ENCODE data around the gene CD163L1. TPM values are rescaled to one million over a fixed set of nuclear protein-coding genes. Genes with fewer than 3 reads are reported as not detected.

The CD163L1 gene
- total RNA-seq, 1 experiment from 2014 or later: 27.0 TPM

DNA sequence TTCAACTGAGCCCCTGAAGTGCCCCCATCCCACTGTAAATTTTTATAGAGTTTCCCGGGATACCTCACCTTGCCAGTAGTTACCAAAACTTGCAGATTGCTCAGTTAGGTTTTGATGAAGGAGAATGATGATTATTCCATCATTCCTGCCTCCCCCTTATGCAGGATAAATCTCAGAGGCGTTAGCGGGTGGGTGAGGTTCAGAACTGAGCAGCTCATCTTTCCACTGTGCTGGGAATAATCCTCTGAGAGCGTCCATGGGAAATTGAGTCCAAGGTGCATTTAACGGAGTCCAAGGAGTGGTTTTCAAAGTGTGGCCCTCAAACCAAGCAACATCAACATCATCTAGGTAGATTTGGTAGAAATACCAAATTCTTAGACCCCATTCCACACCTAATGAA, 121.4 kb downstream of the CD163L1 start:
- Histone ChIP-seq H4K20me1 (ENCODE audit: insufficient read depth) (no peaks in the 10 kb centered on the region), H3K27ac (ENCODE audit: low read depth, low read length) (no peak overlapping the region), H3K4me1 (ENCODE audit: control insufficient read depth in 1 of 2, insufficient read depth in 2 of 2, low read length in 2 of 2) (no peaks in the 10 kb centered on the region), H3K27me3 (ENCODE audit: insufficient read depth, low read length) (no peaks in the 10 kb centered on the region), H3K9me3 (ENCODE audit: control insufficient read depth in 1 of 2, insufficient read depth in 1 of 2, low read depth in 1 of 2, low read length in 2 of 2) (no peaks in the 10 kb centered on the region), H3K9ac (ENCODE audit: low read length) (no peak overlapping the region), H3K79me2 (ENCODE audit: insufficient read depth, low read length) (no peaks in the 10 kb centered on the region), H2AFZ (ENCODE audit: low read depth, low read length, poor library complexity, severe bottlenecking) (no peak overlapping the region), H3K4me3 (replicated peaks in 1 of 2; ENCODE audit: low read depth in 1 of 2, low read length in 2 of 2) (no peak overlapping the region), H3K36me3 (ENCODE audit: control insufficient read depth in 1 of 2, insufficient read depth in 2 of 2, low read length in 2 of 2) (no peaks in the 10 kb centered on the region), H3K4me2 (ENCODE audit: low read length) (no peak overlapping the region), H3K9me2 (ENCODE audit: insufficient read depth) (no peaks in the 10 kb centered on the region)
- CTCF ChIA-PET: no interaction called here
- ATAC-seq: no peak
- DNase-seq (ENCODE audit: low read depth, low spot score): no peak
- no TSS peak for BruUV-seq (replicated peaks)
- POLR2A ChIA-PET: no interaction called here
- RAD21 ChIA-PET (ENCODE audit: low non-redundant PET in 1 of 2, low total read pairs in 2 of 2, uncharacterized antibody in 2 of 2, unreplicated experiment in 2 of 2): no interaction called here
- TF ChIP-seq, protein P1, sequence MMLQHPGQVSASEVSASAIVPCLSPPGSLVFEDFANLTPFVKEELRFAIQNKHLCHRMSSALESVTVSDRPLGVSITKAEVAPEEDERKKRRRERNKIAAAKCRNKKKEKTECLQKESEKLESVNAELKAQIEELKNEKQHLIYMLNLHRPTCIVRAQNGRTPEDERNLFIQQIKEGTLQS (IDR thresholded peaks at IDR 0.05): no peak
- TF ChIP-seq ELF1 (IDR thresholded peaks at IDR 0.05; ENCODE audit: borderline replicate concordance, low read depth) (no peak), RAD21 (IDR thresholded peaks at IDR 0.05; ENCODE audit: low read depth) (no peak), POLR2AphosphoS5 (IDR thresholded peaks at IDR 0.05; ENCODE audit: low read depth, low read length) (no peak), EZH2 (IDR thresholded peaks at IDR 0.05) (no peak), CBX3 (IDR thresholded peaks at IDR 0.05; ENCODE audit: low read depth) (no peak), EZH2phosphoT487 (IDR thresholded peaks at IDR 0.05; ENCODE audit: borderline replicate concordance) (no peak)
- intact Hi-C loops (cut with micrococcal nuclease): loop anchor here (5.0 kb wide), 1 partner anchor 140 kb away; no protein-coding TSS in a partner anchor

DNA sequence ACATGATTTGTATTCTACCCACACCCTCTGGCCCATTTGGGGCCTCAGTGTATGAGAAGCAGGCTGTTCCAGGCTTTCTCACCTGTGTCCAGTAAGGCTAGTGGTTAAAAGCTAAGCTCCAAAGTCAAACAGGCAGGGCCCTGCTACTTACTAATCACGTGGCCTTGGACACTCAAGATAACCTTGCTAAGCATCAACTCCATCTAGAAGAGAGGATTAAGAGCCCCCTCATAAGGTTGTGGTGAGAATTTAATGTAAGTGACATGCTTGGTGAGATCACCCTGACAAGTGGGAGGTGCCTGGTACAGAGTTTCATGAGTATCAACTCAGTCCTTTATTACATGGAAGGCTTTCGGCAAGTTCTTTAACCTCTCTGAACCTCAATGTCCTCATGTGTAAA, 122.3 kb downstream of the CD163L1 start:
- no peak for ATAC-seq
- DNase-seq (ENCODE audit: low read depth, low spot score): no peak
- Histone ChIP-seq H3K4me3 (replicated peaks in 1 of 2; ENCODE audit: low read depth in 1 of 2, low read length in 2 of 2) (no peak overlapping the region), H2AFZ (ENCODE audit: low read depth, low read length, poor library complexity, severe bottlenecking) (no peak overlapping the region), H3K9me2 (ENCODE audit: insufficient read depth) (no peaks in the 10 kb centered on the region), H3K4me1 (ENCODE audit: control insufficient read depth in 1 of 2, insufficient read depth in 2 of 2, low read length in 2 of 2) (no peaks in the 10 kb centered on the region), H3K27me3 (ENCODE audit: insufficient read depth, low read length) (no peaks in the 10 kb centered on the region), H3K79me2 (ENCODE audit: insufficient read depth, low read length) (no peaks in the 10 kb centered on the region), H3K27ac (ENCODE audit: low read depth, low read length) (no peak overlapping the region), H4K20me1 (ENCODE audit: insufficient read depth) (no peaks in the 10 kb centered on the region), H3K4me2 (ENCODE audit: low read length) (no peak overlapping the region), H3K9me3 (ENCODE audit: control insufficient read depth in 1 of 2, insufficient read depth in 1 of 2, low read depth in 1 of 2, low read length in 2 of 2) (no peaks in the 10 kb centered on the region), H3K36me3 (ENCODE audit: control insufficient read depth in 1 of 2, insufficient read depth in 2 of 2, low read length in 2 of 2) (no peaks in the 10 kb centered on the region), H3K9ac (ENCODE audit: low read length) (no peak overlapping the region)
- ChIA-PET CTCF (no interaction called here), POLR2A (no interaction called here), RAD21 (ENCODE audit: low non-redundant PET in 1 of 2, low total read pairs in 2 of 2, uncharacterized antibody in 2 of 2, unreplicated experiment in 2 of 2) (no interaction called here)
- no TSS peak for BruUV-seq (replicated peaks)
- intact Hi-C loops (cut with micrococcal nuclease): loop anchor here (5.0 kb wide), 1 partner anchor 141 kb away; no protein-coding TSS in a partner anchor
- TF ChIP-seq JUND (IDR thresholded peaks at IDR 0.05) (no peak), YY1 (IDR thresholded peaks at IDR 0.05; ENCODE audit: extremely low read depth, insufficient replicate concordance, low read depth, low read length) (no peak), POLR2AphosphoS5 (IDR thresholded peaks at IDR 0.05; ENCODE audit: low read depth, low read length) (no peak), EGR1 (IDR thresholded peaks at IDR 0.05; ENCODE audit: low read depth) (no peak), SRF (IDR thresholded peaks at IDR 0.05; ENCODE audit: low read depth) (no peak), POLR2A (IDR thresholded peaks at IDR 0.05; ENCODE audit: borderline replicate concordance, extremely low read depth, insufficient read depth, insufficient read length) (no peak), FOSL1 (IDR thresholded peaks at IDR 0.05; ENCODE audit: low read depth) (no peak)
- TF ChIP-seq, protein P2, sequence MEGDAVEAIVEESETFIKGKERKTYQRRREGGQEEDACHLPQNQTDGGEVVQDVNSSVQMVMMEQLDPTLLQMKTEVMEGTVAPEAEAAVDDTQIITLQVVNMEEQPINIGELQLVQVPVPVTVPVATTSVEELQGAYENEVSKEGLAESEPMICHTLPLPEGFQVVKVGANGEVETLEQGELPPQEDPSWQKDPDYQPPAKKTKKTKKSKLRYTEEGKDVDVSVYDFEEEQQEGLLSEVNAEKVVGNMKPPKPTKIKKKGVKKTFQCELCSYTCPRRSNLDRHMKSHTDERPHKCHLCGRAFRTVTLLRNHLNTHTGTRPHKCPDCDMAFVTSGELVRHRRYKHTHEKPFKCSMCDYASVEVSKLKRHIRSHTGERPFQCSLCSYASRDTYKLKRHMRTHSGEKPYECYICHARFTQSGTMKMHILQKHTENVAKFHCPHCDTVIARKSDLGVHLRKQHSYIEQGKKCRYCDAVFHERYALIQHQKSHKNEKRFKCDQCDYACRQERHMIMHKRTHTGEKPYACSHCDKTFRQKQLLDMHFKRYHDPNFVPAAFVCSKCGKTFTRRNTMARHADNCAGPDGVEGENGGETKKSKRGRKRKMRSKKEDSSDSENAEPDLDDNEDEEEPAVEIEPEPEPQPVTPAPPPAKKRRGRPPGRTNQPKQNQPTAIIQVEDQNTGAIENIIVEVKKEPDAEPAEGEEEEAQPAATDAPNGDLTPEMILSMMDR (IDR thresholded peaks at IDR 0.05 in 2 of 3, conservative IDR thresholded peaks at IDR 0.05 in 1 of 3; ENCODE audit: borderline replicate concordance in 1 of 3, insufficient read depth in 1 of 3, low read depth in 2 of 3, low read length in 2 of 3): no peak
- TF ChIP-seq, protein P3, sequence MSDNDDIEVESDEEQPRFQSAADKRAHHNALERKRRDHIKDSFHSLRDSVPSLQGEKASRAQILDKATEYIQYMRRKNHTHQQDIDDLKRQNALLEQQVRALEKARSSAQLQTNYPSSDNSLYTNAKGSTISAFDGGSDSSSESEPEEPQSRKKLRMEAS (IDR thresholded peaks at IDR 0.05): no peak
- TF ChIP-seq, protein P4, sequence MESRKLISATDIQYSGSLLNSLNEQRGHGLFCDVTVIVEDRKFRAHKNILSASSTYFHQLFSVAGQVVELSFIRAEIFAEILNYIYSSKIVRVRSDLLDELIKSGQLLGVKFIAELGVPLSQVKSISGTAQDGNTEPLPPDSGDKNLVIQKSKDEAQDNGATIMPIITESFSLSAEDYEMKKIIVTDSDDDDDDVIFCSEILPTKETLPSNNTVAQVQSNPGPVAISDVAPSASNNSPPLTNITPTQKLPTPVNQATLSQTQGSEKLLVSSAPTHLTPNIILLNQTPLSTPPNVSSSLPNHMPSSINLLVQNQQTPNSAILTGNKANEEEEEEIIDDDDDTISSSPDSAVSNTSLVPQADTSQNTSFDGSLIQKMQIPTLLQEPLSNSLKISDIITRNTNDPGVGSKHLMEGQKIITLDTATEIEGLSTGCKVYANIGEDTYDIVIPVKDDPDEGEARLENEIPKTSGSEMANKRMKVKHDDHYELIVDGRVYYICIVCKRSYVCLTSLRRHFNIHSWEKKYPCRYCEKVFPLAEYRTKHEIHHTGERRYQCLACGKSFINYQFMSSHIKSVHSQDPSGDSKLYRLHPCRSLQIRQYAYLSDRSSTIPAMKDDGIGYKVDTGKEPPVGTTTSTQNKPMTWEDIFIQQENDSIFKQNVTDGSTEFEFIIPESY (IDR thresholded peaks at IDR 0.05; ENCODE audit: extremely low read depth, insufficient replicate concordance, low read length): no peak

Measured in HCT116 (cell line).